SK-N-MC (cell line): ENCODE results near the gene APOLD1.

Source experiments
- EZH2 ChIP-seq: fragments of 200-600 bp; sonication (generic); IDR thresholded peaks from one replicate; pipeline ENCODE4 v1.6.1; 2017; ENCODE audit warnings: antibody characterized with exemption
- FOXP2 ChIP-seq: optimal IDR thresholded peaks from 2 replicates; pipeline ENCODE3; 2011; ENCODE audit warnings: mild to moderate bottlenecking, moderate library complexity; ENCODE audit not compliant: insufficient read depth; ENCODE audit errors: extremely low read length, control extremely low read depth
- POLR2AphosphoS5 ChIP-seq: IDR thresholded peaks from 2 replicates; pipeline ENCODE4 v1.6.1; 2012; ENCODE audit warnings: mild to moderate bottlenecking, low read depth, low read length, borderline replicate concordance

GRCh38 chr12:12807970-12808702, 22.7 kb downstream of the APOLD1 start:
- TF ChIP-seq POLR2AphosphoS5 (no peak), EZH2 (no peak), FOXP2 (no peak)
